WI38 (cell line): ENCODE data around the gene GBA3.

Experiments
- H3K4me3 ChIP-seq: 2 replicates; pipeline ENCODE4 v1.5.1; 2011; ENCODE audit warnings: low read depth, mild to moderate bottlenecking, control low read depth, low read length
- CTCF ChIP-seq: IDR thresholded peaks from 2 replicates; pipeline ENCODE4 v1.5.1; 2012; ENCODE audit warnings: low read depth, mild to moderate bottlenecking, control low read depth, low read length

The GBA3 gene

GRCh38 chr4:22794732-22795131 lies 102.0 kb downstream of the GBA3 start:
- no peak for TF ChIP-seq CTCF
- H3K4me3 ChIP-seq: no peak overlapping the region

DNA sequence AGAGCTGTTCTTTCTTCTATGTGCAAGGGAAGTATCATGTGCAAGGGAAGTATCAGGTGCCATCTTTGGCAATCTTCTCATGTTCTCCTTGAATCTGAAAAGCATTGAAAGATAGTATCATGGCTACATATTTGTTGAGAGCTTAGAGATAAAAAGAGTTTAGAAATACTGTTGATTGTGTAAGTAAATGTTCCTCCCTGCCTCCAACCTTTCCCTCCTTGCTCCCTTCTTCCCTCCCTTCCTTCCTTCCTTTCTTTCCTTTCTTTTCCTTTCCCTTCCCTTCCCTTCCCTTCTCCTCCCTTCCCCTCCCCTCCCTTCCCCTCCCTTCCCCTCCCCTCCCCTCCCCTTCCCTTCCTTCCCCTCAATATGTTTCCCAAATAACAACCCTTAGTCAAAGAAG lies 108.7 kb downstream of the GBA3 start:
- TF ChIP-seq CTCF: no peak
- no peak overlapping the region for H3K4me3 ChIP-seq

GRCh38 chr4:22802876-22803275 lies 110.1 kb downstream of the GBA3 start:
- no peak overlapping the region for H3K4me3 ChIP-seq
- no peak for TF ChIP-seq CTCF

- H3K4me3 ChIP-seq: no peak overlapping the region
- no peak for TF ChIP-seq CTCF
These were observed 110.8 kb downstream of the GBA3 start for GRCh38 chr4:22803512-22803911.

DNA sequence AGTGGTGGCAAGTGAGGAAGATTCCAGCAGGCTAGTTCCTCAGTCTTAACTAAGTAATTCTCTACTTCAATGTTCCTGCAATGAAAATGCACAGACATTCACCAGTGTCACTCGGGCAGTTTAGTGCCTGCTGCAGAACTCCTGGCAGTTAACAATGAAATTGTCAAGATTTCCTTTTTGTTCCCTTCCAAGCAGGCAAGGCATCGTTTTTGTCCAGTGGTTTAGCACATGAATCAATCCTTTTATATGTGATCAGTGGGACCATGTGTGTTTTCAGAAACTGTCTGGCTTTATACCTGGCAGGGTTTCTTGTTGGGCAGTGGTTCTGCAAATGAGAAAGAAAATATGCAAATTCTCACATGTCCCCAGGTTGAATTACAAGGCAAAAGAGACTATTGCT lies 122.2 kb downstream of the GBA3 start:
- TF ChIP-seq CTCF: no peak
- no peak overlapping the region for H3K4me3 ChIP-seq

DNA sequence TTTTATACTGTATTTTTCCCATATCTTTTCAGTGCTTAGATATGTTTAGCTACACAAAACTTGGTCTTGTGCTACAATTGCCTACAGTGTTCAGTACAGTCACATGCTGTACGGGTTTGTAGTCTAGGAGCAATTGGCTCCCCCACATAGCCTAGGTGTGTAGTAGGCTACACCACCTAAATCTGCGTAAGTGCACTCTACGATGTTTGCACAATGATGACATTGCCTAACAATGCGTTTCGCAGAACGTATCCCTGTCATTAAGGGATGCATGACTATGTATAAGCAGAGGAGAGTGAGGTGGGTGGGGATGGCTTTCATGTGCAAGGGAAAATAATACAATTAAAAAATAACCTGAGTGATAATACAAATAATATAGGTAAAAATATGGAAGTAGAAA lies 131.4 kb downstream of the GBA3 start:
- no peak overlapping the region for H3K4me3 ChIP-seq
- TF ChIP-seq CTCF: no peak

DNA sequence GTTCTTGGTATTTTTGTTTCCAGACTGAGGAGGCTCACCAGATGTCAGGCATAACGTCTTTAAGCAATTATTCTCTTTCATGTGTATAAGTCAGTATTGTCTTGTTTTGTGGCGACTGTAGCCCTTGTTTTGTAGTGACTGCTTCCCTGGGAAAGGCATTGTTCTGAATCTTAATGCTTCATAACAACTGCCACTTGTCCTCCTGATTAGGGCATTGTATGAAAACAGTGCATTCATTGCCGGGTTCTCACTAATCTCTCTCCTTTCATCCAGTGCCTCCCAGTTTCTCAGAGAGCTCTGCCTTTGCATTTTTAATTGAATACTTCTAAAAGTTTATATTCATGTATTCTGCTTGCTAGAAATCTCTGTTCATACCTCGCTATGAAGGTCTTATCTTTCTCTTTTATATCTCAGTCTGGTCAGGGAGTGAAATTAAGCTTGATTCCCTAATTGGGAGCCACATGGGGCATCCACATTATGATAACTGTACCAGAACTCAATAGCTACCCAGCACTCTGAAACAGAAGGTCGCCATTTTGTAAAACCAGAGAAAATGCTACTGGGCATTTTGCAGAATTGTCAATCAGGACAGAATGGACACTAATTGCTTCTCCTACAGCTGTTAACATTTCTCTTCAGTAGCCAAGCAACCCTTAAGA lies 149.8 kb downstream of the GBA3 start:
- H3K4me3 ChIP-seq: no peak overlapping the region
- no peak for TF ChIP-seq CTCF
